ENCODE measurements around the gene MYH14. TPM values are rescaled to one million over a fixed set of nuclear protein-coding genes. Genes with fewer than 3 reads are reported as not detected.

MYH14 gene
- polyA plus RNA-seq, 1 donor (not counting 4 experiments of a cell fraction or from before 2014, with no cell fraction given) = 0.20 TPM

GRCh38 chr19:50285833-50286232 lies 82.4 kb downstream of the MYH14 start:
- TF ChIP-seq EZH2 (IDR thresholded peaks at IDR 0.05; ENCODE audit: low read length) (no peak), CTCF (optimal IDR thresholded peaks at IDR 0.05 in 1 of 3, IDR thresholded peaks at IDR 0.05 in 1 of 3, conservative IDR thresholded peaks at IDR 0.05 in 1 of 3; ENCODE audit: extremely low read depth in 1 of 3, insufficient read depth in 2 of 3, low read length in 3 of 3) (no peak)
- H2AFZ ChIP-seq (ENCODE audit: control insufficient read depth, low read length) = no peak overlapping the region
- FAIRE-seq = no peak
- no peaks in the 10 kb centered on the region for H3K27me3 ChIP-seq (ENCODE audit: control insufficient read depth, extremely low read depth, insufficient read depth, low read length)
- H3K27ac ChIP-seq (ENCODE audit: control insufficient read depth, insufficient read depth, low read length) = no peak overlapping the region
- H3K4me1 ChIP-seq (ENCODE audit: control insufficient read depth, extremely low read depth, insufficient read depth, low read length) = no peaks in the 10 kb centered on the region
- H4K20me1 ChIP-seq (ENCODE audit: control insufficient read depth, extremely low read depth, insufficient read depth, low read length) = no peaks in the 10 kb centered on the region
- dilution Hi-C loops (cut with MboI; ENCODE audit: extremely low pct_ligation_motif_present, low sequenced_read_pairs) = no loop called here
- H3K9me1 ChIP-seq (ENCODE audit: control insufficient read depth, extremely low read depth, insufficient read depth, low read length) = no peaks in the 10 kb centered on the region
- H3K36me3 ChIP-seq (ENCODE audit: control insufficient read depth in 2 of 2, extremely low read depth in 1 of 2, insufficient read depth in 2 of 2, low read length in 2 of 2) = no peaks in the 10 kb centered on the region
- H3K4me3 ChIP-seq (ENCODE audit: control insufficient read depth in 2 of 3, extremely low read depth in 1 of 3, insufficient read depth in 2 of 3, low read depth in 1 of 3, low read length in 3 of 3) = no peak overlapping the region
- H3K9me3 ChIP-seq (ENCODE audit: control insufficient read depth, low read depth, low read length) = peaks cover 4% of the 10 kb centered on the region
- no peaks in the 10 kb centered on the region for H3K79me2 ChIP-seq (ENCODE audit: control insufficient read depth, insufficient read depth, low read length)
- no peak overlapping the region for H3K4me2 ChIP-seq (ENCODE audit: control insufficient read depth, extremely low read depth, insufficient read depth, low read depth, low read length)
- DNase-seq (ENCODE audit: low read depth, low spot score) = no peak
- no peak overlapping the region for H3K9ac ChIP-seq (ENCODE audit: control insufficient read depth, extremely low read depth, insufficient read depth, low read length)

- no peaks in the 10 kb centered on the region for H4K20me1 ChIP-seq (ENCODE audit: control insufficient read depth, extremely low read depth, insufficient read depth, low read length)
- H3K4me3 ChIP-seq (ENCODE audit: control insufficient read depth in 2 of 3, extremely low read depth in 1 of 3, insufficient read depth in 2 of 3, low read depth in 1 of 3, low read length in 3 of 3) = no peak overlapping the region
- H3K9me3 ChIP-seq (ENCODE audit: control insufficient read depth, low read depth, low read length) = peaks cover 4% of the 10 kb centered on the region
- no peak overlapping the region for H3K27ac ChIP-seq (ENCODE audit: control insufficient read depth, insufficient read depth, low read length)
- TF ChIP-seq CTCF (optimal IDR thresholded peaks at IDR 0.05 in 1 of 3, IDR thresholded peaks at IDR 0.05 in 1 of 3, conservative IDR thresholded peaks at IDR 0.05 in 1 of 3; ENCODE audit: extremely low read depth in 1 of 3, insufficient read depth in 2 of 3, low read length in 3 of 3) (no peak), EZH2 (IDR thresholded peaks at IDR 0.05; ENCODE audit: low read length) (no peak)
- no peaks in the 10 kb centered on the region for H3K36me3 ChIP-seq (ENCODE audit: control insufficient read depth in 2 of 2, extremely low read depth in 1 of 2, insufficient read depth in 2 of 2, low read length in 2 of 2)
- no peak for FAIRE-seq
- no peak overlapping the region for H2AFZ ChIP-seq (ENCODE audit: control insufficient read depth, low read length)
- dilution Hi-C loops (cut with MboI; ENCODE audit: extremely low pct_ligation_motif_present, low sequenced_read_pairs) = no loop called here
- no peaks in the 10 kb centered on the region for H3K9me1 ChIP-seq (ENCODE audit: control insufficient read depth, extremely low read depth, insufficient read depth, low read length)
- H3K27me3 ChIP-seq (ENCODE audit: control insufficient read depth, extremely low read depth, insufficient read depth, low read length) = no peaks in the 10 kb centered on the region
- H3K79me2 ChIP-seq (ENCODE audit: control insufficient read depth, insufficient read depth, low read length) = no peaks in the 10 kb centered on the region
- no peak overlapping the region for H3K9ac ChIP-seq (ENCODE audit: control insufficient read depth, extremely low read depth, insufficient read depth, low read length)
- no peak overlapping the region for H3K4me2 ChIP-seq (ENCODE audit: control insufficient read depth, extremely low read depth, insufficient read depth, low read depth, low read length)
- DNase-seq (ENCODE audit: low read depth, low spot score) = no peak
- no peaks in the 10 kb centered on the region for H3K4me1 ChIP-seq (ENCODE audit: control insufficient read depth, extremely low read depth, insufficient read depth, low read length)
Observed at GRCh38 chr19:50286443-50286842, 83.0 kb downstream of the MYH14 start.
